NCI-H2196 (cell line): ENCODE measurements around the gene MIF.
"Not testable (repeated sequence)": the region's sequence is repeated elsewhere in the genome, so short reads cannot be mapped to it uniquely, and the experiment has no call there.

Experiments used
- DNase-seq: peaks from one replicate; lab custom pipeline; 2025; ENCODE audit not compliant: unreplicated experiment; lab: John Stamatoyannopoulos, UW

Gene MIF

GRCh38 chr22:23900227-23900626 lies 6.0 kb downstream of the MIF start:
- DNase-seq = not testable (repeated sequence)

GRCh38 chr22:23901600-23901999 lies 7.4 kb downstream of the MIF start:
- no peak for DNase-seq

GRCh38 chr22:23903328-23903971 lies 9.3 kb downstream of the MIF start:
- DNase-seq = no peak

DNA sequence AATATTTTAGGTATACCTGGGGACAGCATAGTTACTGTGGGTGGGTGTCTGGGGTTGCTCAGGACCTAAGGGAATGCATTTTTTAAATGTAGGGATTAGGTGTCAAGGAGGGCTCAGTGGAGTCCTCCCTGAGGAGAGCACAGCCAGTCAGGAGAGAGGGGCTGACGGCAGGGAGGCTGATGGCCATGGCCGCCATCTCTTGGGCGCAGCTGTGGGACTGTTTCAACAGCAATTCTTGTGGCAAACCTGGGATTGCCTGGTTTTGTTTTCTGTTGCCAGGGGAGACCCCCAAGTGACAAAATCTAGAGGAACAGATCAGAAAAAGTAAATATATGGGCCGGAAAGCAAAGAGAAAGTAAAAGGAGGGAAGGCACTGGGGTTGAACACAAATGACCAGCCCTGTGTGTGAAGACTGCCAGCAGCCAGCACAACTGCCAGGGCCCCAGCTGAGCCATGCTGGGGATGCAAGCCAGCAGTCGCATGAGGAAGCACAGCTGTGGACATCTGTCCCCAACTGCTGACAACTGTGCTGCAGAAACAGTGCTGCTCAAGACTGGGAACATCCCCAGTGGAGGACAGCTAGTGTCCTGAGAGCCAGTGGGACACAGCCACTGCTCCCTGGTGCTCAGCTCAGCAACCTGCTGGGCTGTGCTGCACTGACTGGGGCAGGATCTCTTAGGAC lies 10.5 kb downstream of the MIF start:
- DNase-seq = no peak

GRCh38 chr22:23906641-23907040 lies 12.5 kb downstream of the MIF start:
- no peak for DNase-seq

GRCh38 chr22:23907423-23907822 lies 13.2 kb downstream of the MIF start:
- DNase-seq = not testable (repeated sequence)

DNA sequence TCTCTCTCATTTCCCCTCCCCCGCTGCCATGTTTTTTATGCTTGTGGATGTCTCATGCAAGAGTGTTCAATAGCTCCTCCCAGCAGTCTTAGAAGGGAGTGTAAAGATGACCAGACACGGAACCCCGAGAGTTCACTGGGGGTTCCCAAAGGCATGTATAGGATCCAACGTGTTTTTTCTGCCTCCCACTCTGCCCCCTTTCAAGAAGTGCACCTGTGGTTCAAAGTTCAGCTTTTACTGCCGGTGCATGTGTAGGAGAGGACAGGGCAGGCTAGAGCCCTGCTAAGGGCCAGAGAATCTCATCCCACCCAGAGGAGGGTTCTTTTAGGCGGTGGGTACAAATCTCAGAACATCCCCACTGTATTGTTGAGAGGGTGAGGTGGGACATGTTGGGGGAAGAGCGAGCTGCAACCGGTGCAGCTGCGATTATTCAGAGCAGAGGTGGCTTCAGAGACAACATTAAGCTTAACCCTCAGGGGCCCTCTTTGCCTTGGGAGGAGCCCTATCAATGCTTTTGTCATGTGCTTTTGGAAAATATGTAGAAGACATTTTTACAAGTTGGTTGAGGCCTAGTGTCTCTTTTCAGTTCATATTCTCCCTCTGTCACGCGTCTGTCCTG lies 14.5 kb downstream of the MIF start:
- DNase-seq = no peak

GRCh38 chr22:23909296-23909898 lies 15.2 kb downstream of the MIF start:
- DNase-seq = no peak

GRCh38 chr22:23910496-23911190 lies 16.5 kb downstream of the MIF start:
- no peak for DNase-seq

- DNase-seq = no peak
These were observed 17.3 kb downstream of the MIF start for GRCh38 chr22:23911318-23911980.

DNA sequence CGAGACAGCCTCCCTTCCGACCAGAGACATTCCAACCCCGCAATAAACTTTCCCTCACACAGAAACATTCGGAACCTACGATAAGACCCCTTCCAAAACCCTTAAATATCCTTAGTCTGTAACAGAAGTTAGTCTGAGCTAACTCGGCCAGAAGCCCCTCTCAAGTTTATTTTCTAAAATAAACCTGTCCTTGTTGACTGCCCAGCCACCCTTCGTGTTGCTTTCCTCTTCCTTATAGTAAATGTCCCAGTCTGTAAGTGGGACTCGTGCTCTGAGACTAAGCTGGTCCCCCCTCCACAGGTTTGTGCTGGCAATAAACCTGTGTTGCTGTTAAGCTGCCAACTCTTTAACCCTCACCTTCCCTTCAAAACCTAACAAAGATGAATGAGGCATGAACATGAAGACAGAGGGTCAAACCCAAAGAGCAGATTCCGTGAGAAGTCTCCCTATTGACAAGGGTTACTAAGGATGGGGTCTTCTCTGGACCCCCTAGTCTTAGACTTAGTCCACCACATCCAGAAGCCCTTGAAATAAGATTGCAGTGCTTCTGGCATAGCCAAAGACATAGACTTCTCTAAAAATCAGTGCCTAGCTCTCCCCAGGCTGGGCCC lies 18.2 kb downstream of the MIF start:
- DNase-seq = no peak

DNA sequence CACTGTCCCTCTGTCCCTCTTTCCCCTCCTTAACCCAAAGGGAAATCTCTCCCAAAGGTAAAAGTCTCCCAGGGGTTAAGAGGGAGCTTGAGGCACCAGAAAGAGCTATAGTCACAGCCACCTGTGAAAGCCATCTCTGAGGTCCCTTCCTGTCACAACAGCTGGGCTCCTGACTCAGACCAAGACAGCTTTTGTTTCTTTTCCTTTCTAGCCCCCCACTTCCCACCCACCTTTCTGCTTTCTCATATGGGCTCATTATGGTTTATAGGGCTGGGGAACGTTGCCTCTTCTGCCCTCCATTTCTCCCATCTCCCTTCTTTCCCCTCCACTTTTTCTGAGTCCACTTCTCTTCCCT lies 19.1 kb downstream of the MIF start:
- DNase-seq = no peak

DNA sequence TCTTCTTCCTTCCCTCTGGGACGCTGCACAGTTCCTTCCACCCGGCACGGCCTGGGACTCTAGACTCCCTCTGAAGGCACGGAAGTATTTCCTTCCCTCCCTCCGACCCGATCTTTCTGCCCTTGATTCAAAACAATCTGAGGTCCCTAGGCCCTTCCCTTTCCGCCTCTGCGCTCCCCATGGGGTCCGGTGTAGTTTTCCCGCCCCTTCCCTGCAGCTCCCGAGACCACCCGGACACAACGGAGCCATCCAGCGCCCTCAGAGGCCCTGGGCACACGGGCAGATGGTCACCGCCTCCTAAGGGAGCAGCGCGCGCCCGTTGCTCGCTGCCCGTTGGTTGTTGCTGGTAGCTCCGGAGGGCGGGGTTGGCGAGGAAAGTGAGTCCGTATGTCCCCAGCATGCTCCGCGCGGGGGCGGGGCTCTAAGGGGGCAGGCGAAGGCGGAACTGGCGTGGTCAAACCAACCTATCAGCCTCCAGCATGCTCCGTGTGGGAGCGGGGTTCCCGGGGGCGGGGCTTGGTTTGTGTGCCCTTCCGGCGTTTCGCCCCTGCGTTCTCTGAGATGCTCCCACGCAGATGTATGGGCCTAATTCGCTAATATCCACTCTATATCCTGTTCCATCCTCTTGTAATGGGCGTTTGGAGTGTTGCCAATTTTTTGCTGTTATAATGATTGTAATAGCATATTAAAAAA lies 19.6 kb downstream of the MIF start:
- DNase-seq = peak; percentile 93

DNA sequence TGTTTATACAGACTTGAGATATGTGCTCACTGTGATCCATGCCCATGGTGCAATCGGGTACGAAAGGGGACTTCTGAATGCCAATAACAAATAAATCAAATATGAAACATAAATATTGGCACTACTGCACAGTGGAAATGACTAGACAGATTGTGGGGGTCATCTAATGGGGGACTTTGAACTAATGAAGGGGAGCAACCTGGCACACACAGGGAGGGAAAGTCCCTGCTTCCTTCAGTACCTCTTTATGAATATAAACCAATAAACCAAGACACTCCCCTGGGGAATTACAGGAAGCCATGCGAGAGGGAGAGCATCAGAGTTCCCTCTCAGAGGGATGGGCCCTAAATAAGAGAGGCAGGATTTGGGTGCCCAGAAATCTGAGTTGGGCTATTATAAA lies 21.1 kb downstream of the MIF start:
- DNase-seq = no peak

DNA sequence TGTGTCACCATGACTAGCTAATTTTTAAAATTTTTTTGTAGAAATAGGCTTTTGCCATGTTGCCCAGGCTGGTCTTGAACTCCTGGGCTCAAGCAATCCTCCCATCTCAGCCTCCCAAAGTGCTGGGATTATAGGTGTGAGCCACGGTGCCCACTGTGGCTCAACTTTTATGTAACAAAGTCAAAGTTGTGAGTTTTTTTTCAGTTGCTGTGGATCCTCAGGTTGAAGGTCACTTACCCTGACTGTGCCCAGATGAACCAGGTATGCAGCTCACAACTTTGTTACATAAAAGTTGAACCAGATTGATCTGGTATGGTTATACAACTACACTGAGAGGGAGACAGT lies 26.1 kb downstream of the MIF start:
- DNase-seq = not testable (repeated sequence)

GRCh38 chr22:23921586-23922201 lies 27.5 kb downstream of the MIF start:
- DNase-seq = not testable (repeated sequence)

GRCh38 chr22:23922921-23923320 lies 28.7 kb downstream of the MIF start:
- no peak for DNase-seq

- DNase-seq = no peak
These were observed 30.9 kb downstream of the MIF start for GRCh38 chr22:23925020-23925606.

DNA sequence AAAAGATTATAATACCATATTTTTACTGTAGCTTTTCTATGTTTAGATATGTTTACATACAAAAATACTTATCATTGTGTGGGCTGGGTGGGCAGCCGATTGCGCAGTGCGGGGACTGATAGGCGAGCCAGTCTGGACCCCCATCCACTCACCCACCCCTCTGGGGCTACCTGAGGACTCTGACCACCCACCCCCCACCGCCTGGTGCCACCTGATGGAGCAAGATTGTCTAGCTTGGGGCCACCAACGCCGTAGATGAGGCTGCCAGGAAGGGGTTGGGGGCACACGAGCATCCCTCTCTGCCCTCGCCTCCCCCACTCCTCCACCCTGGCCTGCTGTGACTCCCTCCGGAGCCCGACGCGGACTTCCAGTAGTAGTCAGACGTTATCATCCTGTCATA lies 32.4 kb downstream of the MIF start:
- DNase-seq = no peak
